Stomach smooth muscle (tissue), 2 donors: Measurements from ENCODE around the gene CTSD.

ENCODE experiments used
- H3K27ac ChIP-seq: one replicate; pipeline ENCODE4 v1.7.0; 2013; ENCODE audit warnings: mild to moderate bottlenecking, low read length, inconsistent platforms
- H3K27me3 ChIP-seq, 2 donors: one replicate each; pipeline ENCODE4 v1.7.0; 2013; ENCODE audit warnings: low read length in 2 of 2; ENCODE audit not compliant: insufficient read depth in 2 of 2, control insufficient read depth in 1 of 2
- H3K36me3 ChIP-seq, 2 donors: one replicate each; pipeline ENCODE4 v1.7.0; 2013; ENCODE audit warnings: low read length in 2 of 2; ENCODE audit not compliant: control insufficient read depth in 2 of 2, insufficient read depth in 2 of 2
- H3K4me1 ChIP-seq: one replicate; pipeline ENCODE4 v1.7.0; 2013; ENCODE audit warnings: low read length; ENCODE audit not compliant: control insufficient read depth, insufficient read depth
- H3K4me3 ChIP-seq, 2 donors: one replicate each; pipeline ENCODE4 v1.7.0; 2013; ENCODE audit warnings: low read length in 2 of 2
- H3K9ac ChIP-seq, 2 donors: one replicate each; pipeline ENCODE4 v1.7.0; 2013; ENCODE audit warnings: low read length in 2 of 2, mild to moderate bottlenecking in 1 of 2
- H3K9me3 ChIP-seq, 2 donors: one replicate each; pipeline ENCODE4 v1.7.0; 2013; ENCODE audit warnings: low read length in 2 of 2; ENCODE audit not compliant: control insufficient read depth in 2 of 2
- donor health status: healthy.
- donor health status: Pancreatic carcinoma.

CTSD gene

DNA sequence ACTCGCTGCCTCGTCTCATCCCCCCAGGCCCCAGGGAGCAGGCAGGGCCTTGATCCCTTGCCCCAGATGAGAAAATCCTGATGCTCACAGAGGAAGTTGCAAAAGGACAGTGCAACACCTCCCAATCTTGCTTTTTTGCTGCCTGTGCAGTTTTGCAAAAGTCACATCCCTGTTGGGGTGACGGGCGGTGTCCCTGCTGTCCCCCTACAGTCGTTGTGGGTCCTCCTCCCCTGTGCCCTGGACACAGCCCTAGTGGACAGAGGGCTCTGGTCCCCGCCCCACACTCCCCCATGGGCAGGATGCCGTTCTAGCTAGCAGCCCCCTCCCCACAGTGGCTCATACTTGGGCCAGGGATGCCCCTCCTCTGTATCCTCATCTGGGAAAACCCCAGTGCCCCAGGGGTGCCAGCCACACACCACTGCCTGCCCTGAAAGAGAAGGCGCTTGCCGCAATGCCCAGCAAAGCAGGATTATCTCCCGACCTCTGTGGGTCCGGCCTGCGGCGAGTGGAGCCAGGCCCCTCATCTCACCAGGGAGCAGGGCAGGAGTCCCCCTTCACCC lies 18.4 kb upstream of the CTSD start:
- no peaks in the 10 kb centered on the region for H3K4me1 ChIP-seq
- H3K9me3 ChIP-seq: no peaks in the 10 kb centered on the region
- no peak overlapping the region for H3K9ac ChIP-seq
- H3K27ac ChIP-seq: no peak overlapping the region
- no peaks in the 10 kb centered on the region for H3K36me3 ChIP-seq
- H3K27me3 ChIP-seq: peaks cover 0 to 2% of the 10 kb centered on the region in 2 donors
- H3K4me3 ChIP-seq: no peak overlapping the region

DNA sequence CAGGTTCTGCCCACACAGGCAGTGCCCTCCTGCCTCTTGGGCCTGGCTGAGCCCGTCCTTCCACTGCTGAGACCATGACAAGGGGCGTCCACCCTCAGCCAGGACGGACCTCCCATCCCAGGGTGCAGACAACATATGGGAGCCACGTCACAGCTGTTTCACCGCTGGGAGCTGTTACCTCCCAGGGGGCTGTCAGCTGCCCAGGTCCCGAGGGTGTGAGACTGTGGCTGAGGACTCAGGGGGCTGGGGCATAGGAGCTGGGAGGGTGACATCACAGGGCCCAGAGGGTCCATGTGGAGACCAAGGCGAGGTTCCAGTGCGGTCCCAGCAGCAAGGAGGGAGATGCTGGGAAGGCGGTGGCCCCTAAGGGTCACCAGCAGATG lies 17.9 kb upstream of the CTSD start:
- Histone ChIP-seq H3K27me3 (peaks cover 0 to 2% of the 10 kb centered on the region in 2 donors), H3K4me1 (no peaks in the 10 kb centered on the region), H3K9ac (no peak overlapping the region), H3K36me3 (no peaks in the 10 kb centered on the region), H3K4me3 (no peak overlapping the region), H3K9me3 (no peaks in the 10 kb centered on the region), H3K27ac (no peak overlapping the region)

DNA sequence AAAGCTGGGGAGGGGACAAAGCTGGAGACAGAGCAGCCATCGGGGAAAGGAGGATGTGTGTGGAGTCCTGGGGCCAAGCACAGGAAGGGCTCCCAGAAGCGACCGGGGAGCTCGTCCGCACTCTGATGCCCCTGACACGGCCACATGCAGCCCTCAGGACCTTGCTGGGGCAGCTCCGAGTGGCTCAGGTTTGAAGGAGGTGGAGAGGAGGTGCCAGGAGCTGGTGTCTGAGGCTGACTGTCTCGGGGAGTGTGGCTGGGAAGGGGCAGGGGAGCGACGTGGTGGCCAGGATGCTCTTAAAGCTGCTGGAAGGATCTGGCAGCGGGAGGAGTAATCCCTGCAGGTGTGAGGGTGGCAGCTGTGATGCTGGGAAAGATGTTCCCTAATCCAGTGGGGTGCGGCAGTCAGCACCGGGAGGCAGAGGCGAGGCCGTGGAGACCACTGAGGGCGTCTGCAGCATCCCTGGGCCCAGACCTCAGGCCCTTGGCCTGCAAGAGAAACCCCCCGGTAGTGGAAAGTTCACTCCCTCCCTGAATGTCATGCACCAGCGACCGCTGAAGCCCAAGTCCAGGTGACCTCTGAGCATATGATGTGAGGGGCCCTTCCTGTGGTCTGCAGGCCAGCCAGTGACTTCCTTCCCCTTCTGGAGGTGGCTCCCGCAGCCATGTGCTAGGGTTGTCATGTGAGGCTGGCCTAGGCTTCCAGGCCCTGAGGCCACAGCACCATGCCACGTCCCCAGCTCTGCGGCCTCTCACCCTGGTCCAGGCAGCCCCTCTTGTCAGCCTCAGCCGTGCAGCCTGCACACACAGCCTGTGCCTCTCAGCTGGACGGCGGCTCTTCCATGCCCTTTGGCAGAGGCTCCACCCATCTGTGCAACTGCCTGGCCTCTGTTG lies 17.2 kb upstream of the CTSD start:
- Histone ChIP-seq H3K4me3 (no peak overlapping the region), H3K27ac (no peak overlapping the region), H3K36me3 (no peaks in the 10 kb centered on the region), H3K4me1 (no peaks in the 10 kb centered on the region), H3K27me3 (peaks cover 0 to 2% of the 10 kb centered on the region in 2 donors), H3K9me3 (no peaks in the 10 kb centered on the region), H3K9ac (no peak overlapping the region)

DNA sequence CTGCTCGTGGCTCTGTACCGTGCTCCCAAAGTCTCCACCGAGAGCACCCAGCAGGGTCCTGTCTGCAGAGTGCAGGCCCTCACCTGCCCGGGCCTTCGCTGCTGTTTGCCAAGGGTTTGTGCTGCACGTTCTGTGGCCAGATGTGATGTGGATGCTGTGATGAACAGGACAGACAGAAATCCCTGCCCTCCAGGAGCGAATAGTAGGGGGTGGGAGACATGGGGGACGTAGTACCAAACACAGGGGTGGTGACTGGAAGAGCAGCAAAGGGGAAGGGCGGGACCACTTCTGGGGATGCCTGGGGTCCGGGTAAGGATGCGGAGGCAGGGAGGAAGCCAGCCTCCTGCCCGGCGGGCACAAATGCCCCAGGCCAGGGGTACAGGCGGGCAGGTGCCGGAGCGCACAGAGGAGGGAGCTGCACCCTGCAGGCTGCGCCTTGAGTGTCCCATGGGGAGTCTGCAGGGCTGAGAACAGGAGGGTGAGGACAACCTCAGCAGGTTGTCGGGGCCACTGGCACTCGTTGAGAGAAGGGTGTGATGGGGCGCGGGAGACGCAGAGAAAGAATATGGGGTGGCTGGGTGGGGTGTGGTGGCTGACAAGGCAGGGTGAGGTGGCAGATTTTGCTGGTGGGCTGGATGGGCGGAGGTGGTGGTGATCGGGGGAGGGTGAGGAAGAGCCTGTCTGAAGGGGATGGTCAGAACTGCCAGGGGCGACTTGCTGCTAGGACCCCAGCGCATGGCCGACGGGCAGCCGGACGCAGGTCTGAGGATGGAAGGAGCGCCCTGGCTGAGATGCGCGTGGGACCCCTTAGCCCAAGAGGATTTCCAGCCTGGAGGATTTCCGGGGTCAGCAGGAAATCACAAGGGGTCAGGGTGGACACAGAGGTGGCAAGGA lies 16.3 kb upstream of the CTSD start:
- Histone ChIP-seq H3K4me1 (no peaks in the 10 kb centered on the region), H3K9ac (no peak overlapping the region), H3K27me3 (peaks cover 0 to 2% of the 10 kb centered on the region in 2 donors), H3K9me3 (no peaks in the 10 kb centered on the region), H3K36me3 (no peaks in the 10 kb centered on the region), H3K27ac (no peak overlapping the region), H3K4me3 (no peak overlapping the region)

- Histone ChIP-seq H3K4me3 (no peak overlapping the region), H3K4me1 (no peaks in the 10 kb centered on the region), H3K27ac (no peak overlapping the region), H3K27me3 (peaks cover 0 to 2% of the 10 kb centered on the region in 2 donors), H3K36me3 (no peaks in the 10 kb centered on the region), H3K9me3 (no peaks in the 10 kb centered on the region), H3K9ac (no peak overlapping the region)
Observed at GRCh38 chr11:1779034-1779805, 15.5 kb upstream of the CTSD start.

GRCh38 chr11:1778141-1778911 lies 14.6 kb upstream of the CTSD start:
- H3K27ac ChIP-seq: no peak overlapping the region
- peaks cover 0 to 2% of the 10 kb centered on the region in 2 donors for H3K27me3 ChIP-seq
- no peak overlapping the region for H3K9ac ChIP-seq
- H3K9me3 ChIP-seq: no peaks in the 10 kb centered on the region
- no peak overlapping the region for H3K4me3 ChIP-seq
- no peaks in the 10 kb centered on the region for H3K4me1 ChIP-seq
- H3K36me3 ChIP-seq: no peaks in the 10 kb centered on the region

- Histone ChIP-seq H3K9ac (no peak overlapping the region), H3K27ac (no peak overlapping the region), H3K4me3 (no peak overlapping the region), H3K36me3 (no peaks in the 10 kb centered on the region), H3K4me1 (no peaks in the 10 kb centered on the region), H3K9me3 (no peaks in the 10 kb centered on the region), H3K27me3 (peaks cover 0 to 2% of the 10 kb centered on the region in 2 donors)
Observed at GRCh38 chr11:1777737-1778136, 14.0 kb upstream of the CTSD start.

GRCh38 chr11:1776944-1777715 lies 13.4 kb upstream of the CTSD start:
- Histone ChIP-seq H3K4me1 (peaks cover 5% of the 10 kb centered on the region), H3K27ac (no peak overlapping the region), H3K36me3 (no peaks in the 10 kb centered on the region), H3K9ac (no peak overlapping the region), H3K27me3 (peaks cover 0 to 2% of the 10 kb centered on the region in 2 donors), H3K9me3 (no peaks in the 10 kb centered on the region), H3K4me3 (no peak overlapping the region)

- Histone ChIP-seq H3K9ac (no peak overlapping the region), H3K4me3 (no peak overlapping the region), H3K27me3 (peaks cover 0 to 2% of the 10 kb centered on the region in 2 donors), H3K36me3 (no peaks in the 10 kb centered on the region), H3K27ac (no peak overlapping the region), H3K9me3 (no peaks in the 10 kb centered on the region), H3K4me1 (peaks cover 5% of the 10 kb centered on the region)
Observed at GRCh38 chr11:1776331-1776851, 12.7 kb upstream of the CTSD start.
